Keratinocyte (primary cell): ENCODE measurements around the gene LIPJ. TPM values are rescaled to one million over a fixed set of nuclear protein-coding genes. Genes with fewer than 3 reads are reported as not detected.

Experiments
- DNase-seq: peaks from one replicate; pipeline ENCODE4 v3.0.0-alpha.2; 2011; ENCODE audit warnings: low read depth, missing footprints, low spot score
- FAIRE-seq: peaks from 2 replicates; lab custom pipeline; 2011; peaks lifted over from hg19 to GRCh38; lab: Jason Lieb, UNC
- H2AFZ ChIP-seq: 2 replicates; pipeline ENCODE4 v1.6.0; 2012; ENCODE audit warnings: low read length, control low read depth, inconsistent platforms; ENCODE audit not compliant: control insufficient read depth
- H3K27ac ChIP-seq: 2 replicates; pipeline ENCODE4 v1.5.1; 2011; ENCODE audit warnings: low read length; ENCODE audit not compliant: control insufficient read depth, insufficient read depth
- H3K27me3 ChIP-seq: 3 replicates; pipeline ENCODE4 v1.6.0; 2011; ENCODE audit warnings: low read length; ENCODE audit not compliant: control insufficient read depth, insufficient read depth; ENCODE audit errors: extremely low read depth
- H3K36me3 ChIP-seq, 2 experiments: 2 replicates in 1 of 2; 3 replicates in 1 of 2; pipeline ENCODE4 v1.5.1; 2011; ENCODE audit warnings: low read length in 2 of 2, mild to moderate bottlenecking in 1 of 2; ENCODE audit not compliant: control insufficient read depth in 2 of 2, insufficient read depth in 2 of 2; ENCODE audit errors: extremely low read depth in 1 of 2
- H3K4me1 ChIP-seq: 3 replicates; pipeline ENCODE4 v1.5.1; 2011; ENCODE audit warnings: low read length; ENCODE audit not compliant: control insufficient read depth, insufficient read depth; ENCODE audit errors: extremely low read depth
- H3K4me2 ChIP-seq: 3 replicates; pipeline ENCODE4 v1.6.0; 2011; ENCODE audit warnings: low read depth, low read length; ENCODE audit not compliant: control insufficient read depth, insufficient read depth; ENCODE audit errors: extremely low read depth
- H3K4me3 ChIP-seq, 3 experiments: fragments of 200-600 bp in 1 of 3; sonication (generic) in 1 of 3; 2 replicates in 2 of 3; 3 replicates in 1 of 3; pipeline ENCODE4 v1.5.1; 2011 to 2016; ENCODE audit warnings: low read length in 3 of 3, mild to moderate bottlenecking in 3 of 3, control low read depth in 2 of 3, inconsistent platforms in 1 of 3, low read depth in 1 of 3, mixed read lengths in 1 of 3, mixed run types in 1 of 3, moderate library complexity in 1 of 3; ENCODE audit not compliant: control insufficient read depth in 2 of 3, insufficient read depth in 2 of 3; ENCODE audit errors: extremely low read depth in 1 of 3
- H3K79me2 ChIP-seq: 2 replicates; pipeline ENCODE4 v1.6.0; 2012; ENCODE audit warnings: low read length; ENCODE audit not compliant: control insufficient read depth, insufficient read depth
- H3K9ac ChIP-seq: 3 replicates; pipeline ENCODE4 v1.6.0; 2011; ENCODE audit warnings: low read length; ENCODE audit not compliant: control insufficient read depth, insufficient read depth; ENCODE audit errors: extremely low read depth
- H3K9me1 ChIP-seq: 3 replicates; pipeline ENCODE4 v1.6.0; 2011; ENCODE audit warnings: low read length; ENCODE audit not compliant: control insufficient read depth, insufficient read depth; ENCODE audit errors: extremely low read depth
- H3K9me3 ChIP-seq: 2 replicates; pipeline ENCODE4 v1.5.1; 2012; ENCODE audit warnings: low read depth, low read length; ENCODE audit not compliant: control insufficient read depth
- H4K20me1 ChIP-seq: 3 replicates; pipeline ENCODE4 v1.6.0; 2011; ENCODE audit warnings: low read length; ENCODE audit not compliant: control insufficient read depth, insufficient read depth; ENCODE audit errors: extremely low read depth
- EZH2 ChIP-seq: IDR thresholded peaks from one replicate; pipeline ENCODE4 v1.6.1; 2012; ENCODE audit warnings: inconsistent platforms, mild to moderate bottlenecking, low read length, moderate library complexity
- dilution Hi-C: fragments of 300-500 bp; cut with MboI; formaldehyde crosslinking; loops from one replicate; pipeline ENCODE4 v1.7.0; 2020; ENCODE audit warnings: low sequenced_read_pairs; ENCODE audit not compliant: extremely low pct_ligation_motif_present
- polyA plus RNA-seq, 5 experiments: library from polyadenylated mRNA; depleted of rRNA in 3 of 5; stranded (reverse) in 3 of 5; stranded (forward) in 1 of 5; unstranded in 1 of 5; fragments of >200 nt; gene quantifications; 1 replicate in 1 of 5; 2 replicates in 3 of 5; 3 replicates in 1 of 5; pipeline versions ENCODE4 v1.2.1 to v1.2.3, GENCODE V29; 2011 to 2012; ENCODE audit warnings: missing spikeins in 2 of 5, low read depth in 1 of 5, low replicate concordance in 1 of 5
- TF ChIP-seq, protein P1 (sequence below), 3 experiments: IDR thresholded peaks in 1 of 3; conservative IDR thresholded peaks in 1 of 3; optimal IDR thresholded peaks in 1 of 3; 2 replicates in 2 of 3; 3 replicates in 1 of 3; pipeline versions ENCODE3 to v1.5.1; 2011; ENCODE audit warnings: low read length in 3 of 3, mild to moderate bottlenecking in 3 of 3, moderate library complexity in 2 of 3, control low read depth in 1 of 3, inconsistent platforms in 1 of 3; ENCODE audit not compliant: insufficient read depth in 2 of 3; ENCODE audit errors: extremely low read depth in 1 of 3

LIPJ gene
- polyA plus RNA-seq, 1 donor (not counting 4 experiments of a cell fraction or from before 2014, with no cell fraction given): 0.03 TPM

DNA sequence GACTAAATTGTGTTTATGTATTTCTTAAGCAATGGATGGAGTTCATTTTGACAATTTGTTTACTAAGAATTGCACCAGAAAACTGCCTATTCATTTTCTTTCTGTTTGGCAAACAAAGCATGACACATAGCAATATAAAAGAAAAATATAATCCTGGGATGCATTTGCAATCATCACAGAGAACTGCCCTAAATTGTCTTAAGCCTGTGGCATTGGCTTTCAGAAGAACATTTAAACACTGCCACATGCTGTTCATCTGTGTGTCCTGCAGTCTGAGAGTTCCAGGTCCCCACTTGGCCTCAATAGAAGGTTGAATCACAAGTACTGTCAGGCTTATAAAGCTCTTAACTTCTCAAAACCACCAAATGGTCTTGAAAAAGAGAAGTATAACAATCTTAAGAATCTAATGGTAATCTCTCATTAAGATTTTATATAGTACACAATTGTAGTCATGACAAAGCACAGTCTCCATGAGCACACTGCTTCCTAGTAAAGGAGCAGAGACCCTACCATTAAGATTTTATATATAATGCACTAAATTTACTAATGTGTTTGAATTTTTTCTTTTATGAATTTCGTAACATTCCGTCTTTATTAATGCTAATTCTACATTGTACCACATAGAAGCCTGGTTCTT lies 33.3 kb upstream of the LIPJ start:
- H3K27ac ChIP-seq: no peak overlapping the region
- no peaks in the 10 kb centered on the region for H3K36me3 ChIP-seq
- dilution Hi-C loops: no loop called here
- no peak overlapping the region for H3K4me3 ChIP-seq
- H3K9ac ChIP-seq: no peak overlapping the region
- FAIRE-seq (peak; percentile 97), DNase-seq (peak; percentile 4)
- no peaks in the 10 kb centered on the region for H3K79me2 ChIP-seq
- H3K9me3 ChIP-seq: no peaks in the 10 kb centered on the region
- H3K4me2 ChIP-seq: no peak overlapping the region
- no peaks in the 10 kb centered on the region for H4K20me1 ChIP-seq
- H2AFZ ChIP-seq: no peak overlapping the region
- no peaks in the 10 kb centered on the region for H3K9me1 ChIP-seq
- H3K4me1 ChIP-seq: no peaks in the 10 kb centered on the region
- TF ChIP-seq, protein P1, sequence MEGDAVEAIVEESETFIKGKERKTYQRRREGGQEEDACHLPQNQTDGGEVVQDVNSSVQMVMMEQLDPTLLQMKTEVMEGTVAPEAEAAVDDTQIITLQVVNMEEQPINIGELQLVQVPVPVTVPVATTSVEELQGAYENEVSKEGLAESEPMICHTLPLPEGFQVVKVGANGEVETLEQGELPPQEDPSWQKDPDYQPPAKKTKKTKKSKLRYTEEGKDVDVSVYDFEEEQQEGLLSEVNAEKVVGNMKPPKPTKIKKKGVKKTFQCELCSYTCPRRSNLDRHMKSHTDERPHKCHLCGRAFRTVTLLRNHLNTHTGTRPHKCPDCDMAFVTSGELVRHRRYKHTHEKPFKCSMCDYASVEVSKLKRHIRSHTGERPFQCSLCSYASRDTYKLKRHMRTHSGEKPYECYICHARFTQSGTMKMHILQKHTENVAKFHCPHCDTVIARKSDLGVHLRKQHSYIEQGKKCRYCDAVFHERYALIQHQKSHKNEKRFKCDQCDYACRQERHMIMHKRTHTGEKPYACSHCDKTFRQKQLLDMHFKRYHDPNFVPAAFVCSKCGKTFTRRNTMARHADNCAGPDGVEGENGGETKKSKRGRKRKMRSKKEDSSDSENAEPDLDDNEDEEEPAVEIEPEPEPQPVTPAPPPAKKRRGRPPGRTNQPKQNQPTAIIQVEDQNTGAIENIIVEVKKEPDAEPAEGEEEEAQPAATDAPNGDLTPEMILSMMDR (optimal IDR thresholded peaks at IDR 0.05 in 1 of 3, IDR thresholded peaks at IDR 0.05 in 1 of 3, conservative IDR thresholded peaks at IDR 0.05 in 1 of 3; ENCODE audit: extremely low read depth in 1 of 3, insufficient read depth in 2 of 3, low read length in 3 of 3): peak; percentile 68 to 88 (median 83)
- no peak for TF ChIP-seq EZH2
- H3K27me3 ChIP-seq: no peaks in the 10 kb centered on the region

DNA sequence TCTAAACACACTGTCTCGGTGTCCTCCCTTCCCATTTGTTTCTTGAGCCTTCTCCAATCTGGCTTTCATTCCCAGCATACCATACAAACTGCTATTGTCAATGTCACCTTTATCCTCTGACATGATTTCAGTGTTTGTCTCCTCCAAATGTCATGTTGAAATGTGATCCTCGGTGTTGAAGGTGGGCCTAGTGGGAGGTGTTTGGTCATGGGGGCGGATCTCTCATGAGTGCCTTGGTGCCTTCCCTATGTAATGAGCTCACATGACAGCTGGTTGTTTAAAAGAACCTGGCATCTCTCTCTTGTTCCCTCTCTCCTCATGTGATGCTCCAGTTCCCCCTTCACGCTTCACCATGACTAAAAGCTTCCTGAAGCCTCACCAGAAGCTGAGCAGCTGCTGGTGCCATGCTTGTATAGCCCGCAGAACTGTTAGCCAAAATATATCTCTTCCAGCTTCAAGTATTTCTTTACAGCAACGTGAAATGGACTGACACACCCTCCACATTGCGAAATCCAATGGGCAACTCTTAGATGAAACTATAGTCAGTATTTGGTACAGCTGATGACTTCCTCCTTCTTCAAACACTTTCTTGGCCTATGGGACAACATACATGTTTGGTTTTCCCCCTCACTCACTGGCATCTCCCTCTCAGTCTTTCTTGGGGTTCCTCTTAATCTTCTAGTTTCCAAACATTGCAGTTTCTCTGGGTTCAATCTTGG lies 31.2 kb upstream of the LIPJ start:
- FAIRE-seq (peak; percentile 46), DNase-seq (no peak)
- Histone ChIP-seq H2AFZ (no peak overlapping the region), H3K27me3 (no peaks in the 10 kb centered on the region), H3K27ac (no peak overlapping the region), H3K9me1 (no peaks in the 10 kb centered on the region), H3K9me3 (no peaks in the 10 kb centered on the region), H3K9ac (no peak overlapping the region), H3K4me2 (no peak overlapping the region), H4K20me1 (no peaks in the 10 kb centered on the region), H3K36me3 (no peaks in the 10 kb centered on the region), H3K4me3 (no peak overlapping the region), H3K4me1 (no peaks in the 10 kb centered on the region), H3K79me2 (no peaks in the 10 kb centered on the region)
- dilution Hi-C loops: no loop called here
- TF ChIP-seq, protein P1 (optimal IDR thresholded peaks at IDR 0.05 in 1 of 3, IDR thresholded peaks at IDR 0.05 in 1 of 3, conservative IDR thresholded peaks at IDR 0.05 in 1 of 3; ENCODE audit: extremely low read depth in 1 of 3, insufficient read depth in 2 of 3, low read length in 3 of 3): no peak
- no peak for TF ChIP-seq EZH2
